Measurements from ENCODE around the gene TMEFF1.

GRCh38 chr9:100573655-100574260 is 100.8 kb downstream of the TMEFF1 start:
- TF ChIP-seq EZH2 (IDR thresholded peaks at IDR 0.05) (no peak), EZH2phosphoT487 (IDR thresholded peaks at IDR 0.05) (no peak)
